OCI-M2 (cell line): ENCODE data around the gene NXPH1.

Experiments used
- DNase-seq: peaks from one replicate; lab custom pipeline; 2025; ENCODE audit not compliant: unreplicated experiment; lab: John Stamatoyannopoulos, UW

Gene NXPH1

GRCh38 chr7:8491544-8492489 is 58.4 kb downstream of the NXPH1 start:
- DNase-seq: no peak

DNA sequence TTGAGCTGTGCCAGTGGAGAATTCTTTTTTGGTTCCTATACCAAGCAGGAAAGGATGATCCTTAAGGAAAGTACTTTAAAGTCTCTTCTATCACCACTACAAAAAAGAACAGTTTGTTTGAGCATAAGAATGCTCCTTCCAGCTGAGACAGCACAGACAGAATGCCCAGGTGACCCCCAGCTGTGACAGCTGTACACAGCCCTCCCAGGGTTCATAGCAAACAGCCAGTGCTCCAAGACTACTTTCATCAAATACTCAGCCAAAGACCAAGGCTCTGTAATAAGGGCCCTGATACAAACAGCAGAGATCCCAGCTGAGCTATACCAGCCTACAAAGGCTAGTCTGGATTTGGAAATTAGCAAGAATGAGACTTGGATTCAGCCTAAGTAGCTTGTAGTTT is 65.7 kb downstream of the NXPH1 start:
- no peak for DNase-seq

GRCh38 chr7:8500286-8500685 is 66.9 kb downstream of the NXPH1 start:
- no peak for DNase-seq

DNA sequence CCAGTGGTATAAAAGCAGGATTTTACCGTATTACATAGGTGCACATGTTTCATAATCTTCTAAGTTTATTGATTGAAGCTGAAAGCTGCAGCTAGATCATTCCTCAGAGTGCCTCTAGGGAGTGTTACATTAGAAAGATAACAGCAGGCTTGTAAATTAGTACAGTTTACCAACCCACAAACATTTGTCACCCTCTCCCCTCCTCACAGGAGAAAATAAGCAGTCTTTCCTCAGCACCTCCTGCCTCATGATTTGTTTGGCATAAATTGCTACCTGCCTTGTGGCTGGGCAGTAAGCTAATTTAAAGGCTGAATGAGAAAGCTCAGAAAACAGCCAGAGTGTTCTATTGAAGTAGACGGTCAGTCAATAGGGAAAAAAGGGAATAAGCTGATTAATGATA is 74.2 kb downstream of the NXPH1 start:
- no peak for DNase-seq

DNA sequence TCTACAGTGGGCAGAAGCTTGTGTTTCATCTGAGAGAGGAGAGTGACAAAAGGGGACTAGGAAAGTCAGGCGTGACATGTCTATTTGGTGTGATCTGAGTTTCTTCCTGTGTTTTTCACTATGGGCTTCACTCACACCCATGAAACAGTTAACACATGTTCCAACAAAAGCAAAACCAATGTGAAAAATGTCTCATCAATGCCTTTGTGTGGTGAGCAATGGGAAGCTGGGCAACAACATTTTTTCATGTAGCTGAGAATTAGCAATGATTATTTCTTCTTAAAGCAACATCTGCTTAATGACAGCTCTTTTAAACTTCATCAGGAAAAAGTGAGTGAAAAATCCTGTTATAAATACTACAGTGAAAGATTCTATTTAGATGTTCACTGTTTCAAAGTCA is 76.2 kb downstream of the NXPH1 start:
- no peak for DNase-seq

- DNase-seq: no peak
These were observed 78.4 kb downstream of the NXPH1 start for GRCh38 chr7:8511855-8512254.

- no peak for DNase-seq
These were observed 81.5 kb downstream of the NXPH1 start for GRCh38 chr7:8514781-8515519.

DNA sequence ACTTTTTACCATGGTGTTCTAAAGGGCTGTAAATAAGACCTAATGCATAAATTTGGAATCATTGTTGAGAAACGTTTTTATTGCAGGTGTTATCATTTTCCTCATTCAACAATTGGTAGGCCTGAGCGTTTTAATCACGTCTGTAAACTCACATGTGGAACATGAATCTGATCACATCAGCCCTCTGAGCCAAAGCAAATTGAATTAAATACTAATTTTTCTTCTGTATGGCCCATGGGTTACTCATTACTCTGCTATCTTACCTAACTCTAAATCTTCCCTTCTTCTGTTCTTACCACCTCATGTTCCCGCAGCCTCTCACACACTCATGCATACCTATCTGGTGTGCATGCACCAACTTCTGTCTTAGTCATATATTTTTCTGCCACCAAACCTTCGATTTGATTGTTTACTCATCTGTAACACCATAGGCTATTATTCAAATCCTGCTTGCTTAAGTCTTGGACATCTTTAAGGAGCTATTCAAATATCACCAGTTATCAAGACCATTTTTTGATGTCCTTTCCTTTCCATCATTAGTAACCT is 82.3 kb downstream of the NXPH1 start:
- no peak for DNase-seq

GRCh38 chr7:8516976-8517375 is 83.6 kb downstream of the NXPH1 start:
- no peak for DNase-seq

DNA sequence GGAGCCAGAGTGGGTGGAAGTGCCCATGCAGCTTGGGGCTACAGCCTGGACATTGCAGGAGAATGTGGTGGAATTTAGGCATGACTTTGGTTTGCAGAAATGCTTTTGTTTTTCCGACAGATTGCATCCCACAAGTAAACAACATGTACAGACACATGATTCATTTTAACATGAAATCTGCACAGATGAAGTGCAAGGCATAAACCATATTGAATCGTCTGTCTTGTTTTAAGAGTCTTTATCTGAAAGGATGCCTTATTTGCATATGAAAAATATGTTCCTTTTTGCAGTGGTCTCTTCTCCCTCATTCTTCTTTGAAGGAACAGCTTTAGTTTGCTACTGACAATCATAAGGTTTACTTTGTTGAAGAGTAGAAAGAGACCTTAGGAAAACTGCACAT is 94.9 kb downstream of the NXPH1 start:
- DNase-seq: no peak

GRCh38 chr7:8531991-8532515 is 98.6 kb downstream of the NXPH1 start:
- DNase-seq: no peak

DNA sequence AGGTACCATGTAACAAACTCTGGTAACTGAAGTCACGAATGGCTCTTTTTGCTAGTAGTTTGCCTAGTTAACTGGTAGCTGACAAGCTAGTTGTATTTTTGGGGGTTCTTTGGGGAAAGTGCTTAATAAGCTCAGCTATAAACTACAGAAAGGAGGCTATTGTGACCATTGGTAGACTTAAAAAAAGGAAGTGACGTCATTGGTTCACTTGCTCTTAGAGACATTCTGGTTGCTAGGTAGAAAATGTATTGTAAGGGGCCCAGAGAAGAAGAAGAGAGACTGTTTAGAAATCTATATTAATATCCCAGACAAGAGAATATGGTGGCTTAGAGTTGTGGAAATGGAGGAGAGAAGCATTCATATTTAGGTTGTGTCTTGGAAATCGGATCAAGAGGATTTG is 103.0 kb downstream of the NXPH1 start:
- no peak for DNase-seq

DNA sequence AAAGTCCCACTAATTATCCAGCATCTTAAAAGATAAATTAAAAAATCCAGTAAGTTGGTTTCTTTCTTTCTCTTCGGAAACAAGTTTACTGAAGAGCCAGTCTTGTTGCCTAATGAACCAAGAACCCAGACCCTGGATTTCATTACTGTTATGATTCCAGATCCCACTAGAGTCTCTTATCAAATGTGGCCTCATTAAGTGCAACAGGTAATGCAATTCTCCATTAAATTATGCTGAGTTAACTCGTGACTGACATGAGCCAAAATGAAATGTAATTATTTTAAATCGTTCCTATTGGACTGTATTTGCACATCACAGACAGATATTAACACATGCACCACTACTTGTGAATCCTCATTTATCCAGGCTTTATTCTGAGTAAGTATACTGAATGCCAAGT is 115.6 kb downstream of the NXPH1 start:
- no peak for DNase-seq

DNA sequence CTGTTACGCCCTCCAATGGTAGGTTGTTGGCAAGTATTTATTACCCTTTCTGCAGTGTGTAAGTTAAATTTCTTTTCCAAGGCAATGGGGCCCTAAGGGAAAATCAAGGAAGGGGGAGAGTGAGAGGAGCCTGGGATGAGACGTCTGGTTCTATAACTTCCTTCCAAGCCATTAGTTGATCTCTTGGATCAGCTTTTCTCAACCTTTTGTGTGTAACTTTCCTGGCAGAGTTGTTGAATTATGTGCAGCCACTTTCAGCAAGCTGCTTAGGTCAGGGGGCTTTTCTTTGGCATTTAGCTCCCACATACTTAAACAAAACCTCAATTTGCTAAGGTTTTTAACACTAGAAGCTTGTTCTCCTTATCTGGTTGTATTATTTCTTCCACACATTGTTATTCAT is 127.1 kb downstream of the NXPH1 start:
- DNase-seq: no peak

DNA sequence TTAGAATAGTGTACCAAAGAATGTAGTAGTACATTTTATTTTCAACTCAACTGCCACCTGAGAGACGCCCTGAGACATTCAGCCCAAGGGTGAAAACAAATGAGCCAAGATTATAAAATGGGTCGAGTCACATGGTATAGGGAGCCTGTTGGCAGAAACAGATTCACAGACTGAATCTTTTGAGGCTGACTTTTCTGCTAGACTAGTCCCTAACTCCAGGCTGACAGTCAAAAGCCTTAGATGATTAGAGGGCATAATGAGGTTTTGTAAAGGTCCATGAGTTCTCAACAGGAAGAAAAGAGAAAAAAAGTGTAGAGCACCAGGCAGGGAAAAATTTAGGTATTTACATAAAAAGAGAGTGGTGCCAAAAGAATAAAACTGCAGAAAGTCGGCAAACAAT is 128.0 kb downstream of the NXPH1 start:
- DNase-seq: no peak

GRCh38 chr7:8564281-8564680 is 130.9 kb downstream of the NXPH1 start:
- DNase-seq: no peak

- no peak for DNase-seq
These were observed 132.6 kb downstream of the NXPH1 start for GRCh38 chr7:8566016-8566415.

- no peak for DNase-seq
These were observed 134.2 kb downstream of the NXPH1 start for GRCh38 chr7:8567626-8568025.

GRCh38 chr7:8579661-8580194 is 146.3 kb downstream of the NXPH1 start:
- DNase-seq: no peak

GRCh38 chr7:8581842-8582241 is 148.4 kb downstream of the NXPH1 start:
- DNase-seq: no peak

- DNase-seq: no peak
These were observed 149.3 kb downstream of the NXPH1 start for GRCh38 chr7:8582728-8583127.
